Activated naive CD4-positive, alpha-beta T cell treated with anti-CD3 and anti-CD28 coated beads, Interleukin-2, amount 10 ng/mL, durations not matched to agents 5 hours and 36 hours (primary cell): Measurements from ENCODE around the gene ZCWPW2. TPM values are rescaled to one million over a fixed set of nuclear protein-coding genes. Genes with fewer than 3 reads are reported as not detected.

ENCODE experiments used
- total RNA-seq, 2 experiments: library from RNA; stranded (reverse); gene quantifications; one replicate each; pipeline ENCODE4 v1.2.3, GENCODE V29; 2021

ZCWPW2 gene
- under 1 TPM; 0.26 to 0.48 TPM for total RNA-seq

DNA sequence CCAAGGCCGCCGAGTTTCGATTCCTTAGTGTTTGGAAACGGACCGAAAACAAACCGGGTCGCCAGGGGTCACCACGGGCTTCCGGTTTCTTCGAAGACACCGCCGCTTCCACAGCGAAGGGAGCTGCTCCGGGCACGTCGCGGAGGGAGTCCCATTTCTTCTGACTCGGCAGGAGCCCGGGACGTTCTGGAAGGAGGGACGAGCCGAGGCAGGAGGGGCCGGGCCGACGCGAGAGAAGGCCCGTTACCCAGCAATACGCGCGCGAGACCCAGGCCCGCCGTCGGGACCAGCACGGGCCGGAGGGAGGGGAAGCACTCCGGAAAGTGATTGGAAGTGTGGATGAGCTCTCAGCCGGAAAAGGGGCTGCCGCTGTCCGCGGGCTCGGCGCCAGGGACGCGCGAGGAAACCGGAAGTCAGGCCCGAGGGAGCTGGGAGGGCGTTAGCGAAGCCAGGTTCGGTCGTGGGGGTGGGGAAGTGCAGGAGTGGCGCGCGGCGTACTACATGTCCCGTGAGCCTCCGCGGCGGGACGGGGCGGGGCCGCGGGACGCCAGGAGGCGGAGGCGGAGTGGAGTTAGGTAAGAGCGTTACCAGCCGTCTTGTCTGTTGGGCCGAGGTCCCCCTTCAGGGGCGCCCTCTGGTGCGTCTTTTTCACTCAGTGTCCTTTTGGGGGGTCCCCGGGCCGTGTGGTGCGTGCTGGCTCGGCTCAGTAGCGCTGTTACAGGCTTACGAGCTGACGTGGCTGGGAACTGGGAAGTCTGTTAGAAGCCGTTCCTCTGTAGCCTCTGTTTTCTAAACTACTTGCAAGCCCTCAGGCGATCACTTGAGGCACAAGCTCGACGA, at the start of gene ZCWPW2, which contains the start of gene AZI2:
TSS of gene ZCWPW2 (plus strand) at position 93 of the 840 bp plus-strand sequence. CDS start 64,348 bp downstream, outside the sequence.
TSS of gene AZI2 (minus strand) at position 196 of the 840 bp plus-strand sequence. CDS start 8,207 bp downstream, outside the sequence.

Other genes with a start within 250 kb of the ZCWPW2 start
- gene CMC1, start 107.1 kb upstream of the ZCWPW2 start, total RNA-seq, result 10 to 100 TPM; 15.0 to 16.4 TPM
- 10 to 100 TPM; 41.4 to 50.3 TPM for gene AZI2, start 103 bp downstream of the ZCWPW2 start, total RNA-seq